OCI-LY1 (cell line): ENCODE measurements around the gene DNAH11.

ENCODE experiments used
- CTCF ChIP-seq: fragments of 200-600 bp; sonication (generic), shearing (Covaris generic); IDR thresholded peaks from 2 replicates; pipeline ENCODE4 v1.5.1; 2017; ENCODE audit warnings: mild to moderate bottlenecking, antibody characterized with exemption, low read length, moderate library complexity, mixed read lengths
- EZH2 ChIP-seq: fragments of 200-600 bp; sonication (generic), shearing (Covaris generic); IDR thresholded peaks from 2 replicates; pipeline ENCODE4 v1.8.0; 2017; ENCODE audit warnings: borderline replicate concordance, mixed run types, mild to moderate bottlenecking, antibody characterized with exemption, low read length, moderate library complexity, mixed read lengths

GRCh38 chr7:21884496-21884895 is 341.7 kb downstream of the DNAH11 start:
- TF ChIP-seq CTCF (no peak), EZH2 (no peak)
